Measurements from ENCODE around the gene CD99. TPM values are rescaled to one million over a fixed set of nuclear protein-coding genes. Genes with fewer than 3 reads are reported as not detected.

The CD99 gene
- total RNA-seq, 1 experiment from 2014 or later, result 92.1 TPM

DNA sequence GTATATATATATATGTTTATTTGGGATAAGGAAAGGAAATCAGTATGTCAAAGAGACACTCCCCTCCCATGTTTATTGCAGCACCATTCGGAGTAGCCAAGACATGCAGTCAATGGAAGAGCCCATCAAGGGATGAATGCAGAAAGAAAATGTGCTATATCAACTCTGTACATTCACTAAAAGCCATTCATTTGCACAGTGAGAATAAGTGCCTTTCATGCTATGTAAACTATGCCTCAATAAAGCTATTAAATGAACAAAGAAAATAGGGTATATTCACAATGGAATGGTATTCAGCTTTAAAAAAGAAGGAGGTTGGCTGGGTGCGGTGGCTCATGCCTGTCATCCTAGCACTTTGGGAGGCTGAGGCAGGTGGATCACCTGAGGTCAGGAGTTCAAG lies 20.3 kb downstream of the CD99 start:
- no peak overlapping the region for H2BK15ac ChIP-seq (ENCODE audit: low read depth, low read length)
- no peak overlapping the region for H3K4ac ChIP-seq (ENCODE audit: low read depth, low read length)

More for the DNA sequence above, 20.3 kb downstream of the CD99 start:
- Histone ChIP-seq H3K27me3 (ENCODE audit: insufficient read depth, low read length) (no peaks in the 10 kb centered on the region), H2BK120ac (ENCODE audit: low read depth, low read length, poor library complexity, severe bottlenecking) (no peak overlapping the region), H3K56ac (ENCODE audit: insufficient read length, low read depth, low read length) (no peak overlapping the region), H4K91ac (ENCODE audit: insufficient read length, low read depth, low read length) (no peak overlapping the region), H3T11ph (ENCODE audit: low read length) (no peak overlapping the region), H3K4me1 (ENCODE audit: insufficient read depth, low read length) (peaks cover 13% of the 10 kb centered on the region; the same call in 1 of the 2 replicates), H3K14ac (ENCODE audit: insufficient read depth, low read length) (no peak overlapping the region), H3K23me2 (ENCODE audit: insufficient read length, low read depth, low read length, poor library complexity, severe bottlenecking) (no peaks in the 10 kb centered on the region), H3K18ac (ENCODE audit: insufficient read length, low read depth, low read length) (no peak overlapping the region), H3K9ac (ENCODE audit: extremely low read depth, insufficient read length, low read length) (no peak overlapping the region), H3K9me3 (ENCODE audit: control insufficient read depth, low read depth, low read length) (no peaks in the 10 kb centered on the region), H3K79me2 (ENCODE audit: insufficient read depth, low read length) (no peaks in the 10 kb centered on the region), H3K4me2 (ENCODE audit: insufficient read depth, insufficient read length, low read length) (no peak overlapping the region), H3K23ac (ENCODE audit: insufficient read length, low read depth, low read length) (no peak overlapping the region), H2AFZ (ENCODE audit: low read length) (no peak overlapping the region), H3K27ac (ENCODE audit: insufficient read length, low read depth, low read length) (no peak overlapping the region), H4K5ac (ENCODE audit: insufficient read length, low read depth, low read length) (no peak overlapping the region), H4K20me1 (ENCODE audit: control insufficient read depth, insufficient read depth, insufficient read length) (no peaks in the 10 kb centered on the region), H4K8ac (replicated peaks; ENCODE audit: insufficient read length, low read depth, low read length) (no peak overlapping the region), H3K79me1 (ENCODE audit: insufficient read depth, low read depth, low read length, poor library complexity, severe bottlenecking) (no peaks in the 10 kb centered on the region), H2BK12ac (ENCODE audit: insufficient read length, low read depth, low read length) (no peak overlapping the region), H2AK5ac (ENCODE audit: insufficient read length, low read length) (no peak overlapping the region), H2BK5ac (ENCODE audit: insufficient read length, low read length) (no peak overlapping the region), H2BK20ac (ENCODE audit: low read depth, low read length, poor library complexity, severe bottlenecking) (no peak overlapping the region)
- H3K4me3 Mint-ChIP-seq, result no peak overlapping the region
- no CpG with 5 or more reads among the region's 2 CpGs for WGBS (ENCODE audit: extremely low coverage, insufficient read length, low lambda C conversion rate)
- H3K9me3 Mint-ChIP-seq, result no peaks in the 10 kb centered on the region; a peak in 2 of 5 replicates
- no peaks in the 10 kb centered on the region; the same call in 1 of the 2 replicates for H3K27me3 Mint-ChIP-seq (ENCODE audit: low read depth)
- no peak overlapping the region for H3K27ac Mint-ChIP-seq
- TF ChIP-seq, protein P1, sequence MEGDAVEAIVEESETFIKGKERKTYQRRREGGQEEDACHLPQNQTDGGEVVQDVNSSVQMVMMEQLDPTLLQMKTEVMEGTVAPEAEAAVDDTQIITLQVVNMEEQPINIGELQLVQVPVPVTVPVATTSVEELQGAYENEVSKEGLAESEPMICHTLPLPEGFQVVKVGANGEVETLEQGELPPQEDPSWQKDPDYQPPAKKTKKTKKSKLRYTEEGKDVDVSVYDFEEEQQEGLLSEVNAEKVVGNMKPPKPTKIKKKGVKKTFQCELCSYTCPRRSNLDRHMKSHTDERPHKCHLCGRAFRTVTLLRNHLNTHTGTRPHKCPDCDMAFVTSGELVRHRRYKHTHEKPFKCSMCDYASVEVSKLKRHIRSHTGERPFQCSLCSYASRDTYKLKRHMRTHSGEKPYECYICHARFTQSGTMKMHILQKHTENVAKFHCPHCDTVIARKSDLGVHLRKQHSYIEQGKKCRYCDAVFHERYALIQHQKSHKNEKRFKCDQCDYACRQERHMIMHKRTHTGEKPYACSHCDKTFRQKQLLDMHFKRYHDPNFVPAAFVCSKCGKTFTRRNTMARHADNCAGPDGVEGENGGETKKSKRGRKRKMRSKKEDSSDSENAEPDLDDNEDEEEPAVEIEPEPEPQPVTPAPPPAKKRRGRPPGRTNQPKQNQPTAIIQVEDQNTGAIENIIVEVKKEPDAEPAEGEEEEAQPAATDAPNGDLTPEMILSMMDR (conservative IDR thresholded peaks at IDR 0.05), result no peak
- peaks cover 39 to 40% of the 10 kb centered on the region in 2 experiments for H3K4me1 Mint-ChIP-seq
- DNase-seq, result no peak
- peaks cover 7 to 16% (median 11%) of the 10 kb centered on the region in 3 experiments; a peak in 5 of 7 replicates for H3K36me3 Mint-ChIP-seq (ENCODE audit: insufficient read depth in 1 of 3, low read depth in 3 of 3)
